Fibroblast of lung (primary cell): Measurements from ENCODE around the gene TNFAIP2.

ENCODE experiments used
- CTCF ChIP-seq, 2 donors: IDR thresholded peaks in 1 of 2; conservative IDR thresholded peaks in 1 of 2; 1 replicate in 1 of 2; 2 replicates in 1 of 2; pipeline ENCODE4 v1.5.1; 2011 to 2012; ENCODE audit warnings: low read length in 2 of 2, control low read depth in 1 of 2, inconsistent platforms in 1 of 2, low read depth in 1 of 2, mild to moderate bottlenecking in 1 of 2
- EZH2 ChIP-seq: IDR thresholded peaks from 2 replicates; pipeline ENCODE4 v1.5.1; 2012; ENCODE audit warnings: low read length, control low read depth, mild to moderate bottlenecking; ENCODE audit errors: missing control alignments

GRCh38 chr14:103084021-103084919 lies 39.0 kb upstream of the TNFAIP2 start, which contains the start of gene LBHD2:
- no peak for TF ChIP-seq CTCF (conservative IDR thresholded peaks at IDR 0.05 in 1 of 2, IDR thresholded peaks at IDR 0.05 in 1 of 2; ENCODE audit: low read depth in 1 of 2, low read length in 2 of 2)
- TF ChIP-seq EZH2, result no peak
